NOMO-1 treated with dmso at 0.1 percent for 144 hours (cell line): ENCODE measurements around the gene CACNG7.
A peak's percentile ranks its signal among the peaks of the same experiment; 100 is the strongest.

Experiments
- DNase-seq: peaks from one replicate; lab custom pipeline; 2025; ENCODE audit not compliant: unreplicated experiment; lab: John Stamatoyannopoulos, UW

CACNG7 gene

GRCh38 chr19:53878776-53879139, 30.3 kb upstream of the CACNG7 start:
- no peak for DNase-seq

GRCh38 chr19:53879140-53880081, 29.7 kb upstream of the CACNG7 start:
- peak; percentile 34 for DNase-seq

GRCh38 chr19:53880711-53881481, 28.2 kb upstream of the CACNG7 start:
- no peak for DNase-seq

- no peak for DNase-seq
Measured at GRCh38 chr19:53881482-53882390, 27.3 kb upstream of the CACNG7 start, which contains the start of gene PRKCG. Gene PRKCG (plus strand): TSS chr19:53882197. CDS start chr19:53882495, 298 bp downstream.

GRCh38 chr19:53882391-53883050, 26.6 kb upstream of the CACNG7 start:
- no peak for DNase-seq

DNA sequence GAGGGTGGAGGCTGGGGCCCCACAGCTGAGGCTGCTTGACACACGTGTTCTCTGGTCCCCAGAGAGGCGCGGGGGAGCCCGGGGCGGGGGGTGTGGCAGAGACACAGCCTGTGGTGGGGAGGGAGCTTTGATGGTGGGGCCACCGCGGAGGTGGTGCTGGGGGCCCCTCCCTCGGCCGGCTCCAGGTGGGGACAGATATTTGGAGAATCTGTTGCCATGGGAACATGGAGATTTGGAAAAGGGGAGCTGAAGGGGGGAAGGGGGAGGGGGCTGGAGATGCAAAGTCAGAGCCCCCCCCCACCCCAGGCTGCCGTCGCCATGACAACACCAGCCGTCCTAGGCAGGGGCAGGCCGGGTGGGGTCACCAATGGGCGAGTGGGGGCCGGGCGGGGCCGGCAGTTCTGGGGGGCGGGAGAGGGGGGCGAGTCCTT, 25.8 kb upstream of the CACNG7 start:
- DNase-seq = no peak

- no peak for DNase-seq
Measured at GRCh38 chr19:53883741-53884140, 25.3 kb upstream of the CACNG7 start.

- DNase-seq = no peak
Measured at GRCh38 chr19:53884256-53884655, 24.8 kb upstream of the CACNG7 start.

DNA sequence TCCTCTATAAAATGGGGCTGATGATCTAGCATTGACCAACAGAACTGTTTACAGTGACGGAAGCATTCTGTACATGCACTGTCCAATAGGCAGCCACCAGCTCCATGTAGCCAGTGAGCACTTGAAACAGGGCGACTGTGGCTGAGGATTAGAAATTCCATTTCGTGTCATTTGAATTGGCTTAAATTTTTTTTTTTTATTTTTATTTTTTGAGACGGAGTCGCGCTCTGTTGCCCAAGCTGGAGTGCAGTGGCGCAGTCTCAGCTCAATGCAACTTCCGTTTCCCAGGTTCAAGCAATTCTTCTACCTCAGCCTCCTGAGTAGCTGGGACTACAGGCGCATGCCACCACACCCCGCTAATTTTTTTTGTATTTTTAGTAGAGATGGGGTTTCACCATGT, 24.0 kb upstream of the CACNG7 start:
- DNase-seq = no peak

- no peak for DNase-seq
Measured at GRCh38 chr19:53892301-53892980, 16.6 kb upstream of the CACNG7 start.

- no peak for DNase-seq
Measured at GRCh38 chr19:53892981-53893325, 16.1 kb upstream of the CACNG7 start.

- no peak for DNase-seq
Measured at GRCh38 chr19:53894707-53895106, 14.4 kb upstream of the CACNG7 start.

DNA sequence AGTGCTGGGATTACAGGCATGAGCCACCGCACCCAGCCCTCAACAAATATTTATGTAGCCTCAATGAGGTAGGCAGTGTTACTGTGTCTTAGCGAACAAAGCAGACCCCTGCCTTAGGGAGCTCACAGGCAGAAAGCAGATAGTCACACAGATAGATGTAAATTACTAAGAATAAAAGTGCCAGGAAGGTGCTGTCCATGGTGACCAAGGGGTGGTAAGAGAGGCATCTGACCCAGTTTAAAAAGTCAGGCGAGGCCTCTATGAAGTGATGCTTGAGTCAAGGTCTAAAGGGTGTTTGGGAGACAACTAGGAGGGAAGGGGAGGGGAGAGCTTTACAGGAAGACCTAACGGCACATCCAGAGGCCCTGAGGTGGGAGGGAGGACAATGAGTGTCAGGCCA, 12.4 kb upstream of the CACNG7 start:
- DNase-seq = no peak

DNA sequence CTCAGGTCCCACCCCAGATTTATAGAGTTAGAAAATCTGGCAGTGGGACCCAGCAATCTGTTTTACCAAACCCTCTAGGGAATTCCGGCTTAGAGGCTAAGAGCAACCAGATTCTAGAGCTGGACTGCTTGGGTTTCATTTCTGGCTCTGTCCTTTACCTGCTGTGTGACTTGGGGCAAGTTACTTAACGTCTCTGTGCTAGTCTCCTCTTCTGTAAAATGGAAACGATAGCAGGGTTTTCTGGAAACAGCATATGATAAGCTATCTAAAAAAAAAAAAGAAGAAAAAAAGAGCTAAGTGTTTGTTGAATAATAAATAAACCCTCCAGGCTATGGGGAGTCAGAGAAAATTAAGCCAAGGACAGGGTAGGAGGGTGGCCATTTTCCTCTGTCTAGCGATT, 11.6 kb upstream of the CACNG7 start:
- no peak for DNase-seq

DNA sequence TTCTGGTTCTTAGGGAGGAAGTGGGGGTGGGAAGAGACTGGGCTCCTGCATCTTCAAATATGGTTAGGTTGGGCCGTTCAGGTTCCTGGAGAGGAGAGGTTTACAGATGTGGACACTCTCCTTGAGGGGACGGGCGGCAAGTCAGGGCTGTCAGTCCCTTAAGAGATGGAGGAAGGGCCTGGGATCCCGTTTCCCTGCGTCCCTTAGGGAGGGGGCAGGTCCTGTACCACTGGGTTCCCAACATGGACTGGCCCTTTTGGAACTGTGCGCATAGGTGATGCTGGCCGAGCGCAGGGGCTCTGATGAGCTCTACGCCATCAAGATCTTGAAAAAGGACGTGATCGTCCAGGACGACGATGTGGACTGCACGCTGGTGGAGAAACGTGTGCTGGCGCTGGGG, 10.9 kb upstream of the CACNG7 start:
- DNase-seq = no peak

DNA sequence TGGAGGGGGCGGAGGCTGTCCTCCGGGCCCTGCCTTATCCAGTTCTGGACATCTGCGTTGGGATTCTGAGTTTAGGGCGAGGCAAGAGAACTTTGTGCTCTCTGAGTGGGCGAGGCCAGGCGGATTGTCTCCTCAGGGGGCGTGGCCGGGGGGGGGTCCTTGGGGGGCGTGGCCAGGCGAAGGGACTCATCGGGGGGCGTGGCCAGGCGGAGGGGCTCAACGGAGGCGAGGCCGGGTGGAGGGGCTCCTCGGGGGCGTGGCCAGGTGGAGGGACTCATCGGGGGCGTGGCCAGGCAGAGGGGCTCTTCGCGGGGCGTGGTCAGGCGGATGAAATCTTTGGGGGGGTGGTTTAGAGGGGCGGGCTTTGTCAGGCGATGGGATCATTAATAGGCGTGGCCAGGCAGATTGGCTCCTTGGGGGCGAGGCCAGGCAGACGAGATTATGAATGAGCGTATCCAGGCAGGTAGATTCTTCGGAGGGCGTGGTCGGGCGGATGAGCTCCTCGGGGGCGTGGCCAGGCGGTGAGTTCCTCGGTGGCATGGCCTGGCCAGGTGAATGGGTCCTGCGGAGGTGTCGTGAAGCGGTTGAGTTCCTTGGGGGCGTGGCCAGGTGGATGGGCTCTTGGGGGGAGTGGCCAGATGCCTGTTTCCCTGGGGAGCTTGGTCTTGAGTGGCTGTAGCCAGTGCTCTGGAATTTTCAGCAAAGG, 10.3 kb upstream of the CACNG7 start:
- DNase-seq = no peak

DNA sequence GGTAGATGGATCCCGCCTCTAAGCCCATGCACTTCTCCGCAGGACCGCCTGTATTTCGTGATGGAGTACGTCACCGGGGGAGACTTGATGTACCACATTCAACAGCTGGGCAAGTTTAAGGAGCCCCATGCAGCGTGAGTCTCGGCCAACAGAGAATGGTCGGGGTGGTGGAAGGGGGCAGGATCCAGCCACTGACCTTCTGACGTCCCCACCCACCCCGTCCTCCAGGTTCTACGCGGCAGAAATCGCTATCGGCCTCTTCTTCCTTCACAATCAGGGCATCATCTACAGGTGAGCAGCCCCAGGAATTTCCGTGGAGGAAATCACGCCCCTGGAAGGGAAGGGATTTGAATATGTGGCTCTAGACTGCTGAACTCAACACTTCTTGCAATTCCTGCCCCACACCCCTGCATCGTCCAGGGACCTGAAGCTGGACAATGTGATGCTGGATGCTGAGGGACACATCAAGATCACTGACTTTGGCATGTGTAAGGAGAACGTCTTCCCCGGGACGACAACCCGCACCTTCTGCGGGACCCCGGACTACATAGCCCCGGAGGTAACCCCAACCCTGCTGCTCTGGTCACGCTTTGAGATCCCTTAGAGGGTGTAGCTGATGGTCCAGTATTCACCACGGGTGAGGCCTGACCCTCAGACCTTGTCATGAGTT, 8.8 kb upstream of the CACNG7 start:
- no peak for DNase-seq

GRCh38 chr19:53903055-53903680, 5.9 kb upstream of the CACNG7 start:
- DNase-seq = no peak
